Keratinocyte (primary cell): Measurements from ENCODE around the gene SLC25A44. TPM values are rescaled to one million over a fixed set of nuclear protein-coding genes. Genes with fewer than 3 reads are reported as not detected.

Experiments
- DNase-seq: peaks from one replicate; pipeline ENCODE4 v3.0.0-alpha.2; 2011; ENCODE audit warnings: low read depth, missing footprints, low spot score
- FAIRE-seq: peaks from 2 replicates; lab custom pipeline; 2011; peaks lifted over from hg19 to GRCh38; lab: Jason Lieb, UNC
- H2AFZ ChIP-seq: 2 replicates; pipeline ENCODE4 v1.6.0; 2012; ENCODE audit warnings: low read length, control low read depth, inconsistent platforms; ENCODE audit not compliant: control insufficient read depth
- H3K27ac ChIP-seq: 2 replicates; pipeline ENCODE4 v1.5.1; 2011; ENCODE audit warnings: low read length; ENCODE audit not compliant: control insufficient read depth, insufficient read depth
- H3K27me3 ChIP-seq: 3 replicates; pipeline ENCODE4 v1.6.0; 2011; ENCODE audit warnings: low read length; ENCODE audit not compliant: control insufficient read depth, insufficient read depth; ENCODE audit errors: extremely low read depth
- H3K36me3 ChIP-seq, 2 experiments: 2 replicates in 1 of 2; 3 replicates in 1 of 2; pipeline ENCODE4 v1.5.1; 2011; ENCODE audit warnings: low read length in 2 of 2, mild to moderate bottlenecking in 1 of 2; ENCODE audit not compliant: control insufficient read depth in 2 of 2, insufficient read depth in 2 of 2; ENCODE audit errors: extremely low read depth in 1 of 2
- H3K4me1 ChIP-seq: 3 replicates; pipeline ENCODE4 v1.5.1; 2011; ENCODE audit warnings: low read length; ENCODE audit not compliant: control insufficient read depth, insufficient read depth; ENCODE audit errors: extremely low read depth
- H3K4me2 ChIP-seq: 3 replicates; pipeline ENCODE4 v1.6.0; 2011; ENCODE audit warnings: low read depth, low read length; ENCODE audit not compliant: control insufficient read depth, insufficient read depth; ENCODE audit errors: extremely low read depth
- H3K4me3 ChIP-seq, 3 experiments: fragments of 200-600 bp in 1 of 3; sonication (generic) in 1 of 3; 2 replicates in 2 of 3; 3 replicates in 1 of 3; pipeline ENCODE4 v1.5.1; 2011 to 2016; ENCODE audit warnings: low read length in 3 of 3, mild to moderate bottlenecking in 3 of 3, control low read depth in 2 of 3, inconsistent platforms in 1 of 3, low read depth in 1 of 3, mixed read lengths in 1 of 3, mixed run types in 1 of 3, moderate library complexity in 1 of 3; ENCODE audit not compliant: control insufficient read depth in 2 of 3, insufficient read depth in 2 of 3; ENCODE audit errors: extremely low read depth in 1 of 3
- H3K79me2 ChIP-seq: 2 replicates; pipeline ENCODE4 v1.6.0; 2012; ENCODE audit warnings: low read length; ENCODE audit not compliant: control insufficient read depth, insufficient read depth
- H3K9ac ChIP-seq: 3 replicates; pipeline ENCODE4 v1.6.0; 2011; ENCODE audit warnings: low read length; ENCODE audit not compliant: control insufficient read depth, insufficient read depth; ENCODE audit errors: extremely low read depth
- H3K9me1 ChIP-seq: 3 replicates; pipeline ENCODE4 v1.6.0; 2011; ENCODE audit warnings: low read length; ENCODE audit not compliant: control insufficient read depth, insufficient read depth; ENCODE audit errors: extremely low read depth
- H3K9me3 ChIP-seq: 2 replicates; pipeline ENCODE4 v1.5.1; 2012; ENCODE audit warnings: low read depth, low read length; ENCODE audit not compliant: control insufficient read depth
- H4K20me1 ChIP-seq: 3 replicates; pipeline ENCODE4 v1.6.0; 2011; ENCODE audit warnings: low read length; ENCODE audit not compliant: control insufficient read depth, insufficient read depth; ENCODE audit errors: extremely low read depth
- CTCF ChIP-seq, 3 experiments: IDR thresholded peaks in 1 of 3; conservative IDR thresholded peaks in 1 of 3; optimal IDR thresholded peaks in 1 of 3; 2 replicates in 2 of 3; 3 replicates in 1 of 3; pipeline versions ENCODE3 to v1.5.1; 2011; ENCODE audit warnings: low read length in 3 of 3, mild to moderate bottlenecking in 3 of 3, moderate library complexity in 2 of 3, control low read depth in 1 of 3, inconsistent platforms in 1 of 3; ENCODE audit not compliant: insufficient read depth in 2 of 3; ENCODE audit errors: extremely low read depth in 1 of 3
- EZH2 ChIP-seq: IDR thresholded peaks from one replicate; pipeline ENCODE4 v1.6.1; 2012; ENCODE audit warnings: inconsistent platforms, mild to moderate bottlenecking, low read length, moderate library complexity
- dilution Hi-C: fragments of 300-500 bp; cut with MboI; formaldehyde crosslinking; loops from one replicate; pipeline ENCODE4 v1.7.0; 2020; ENCODE audit warnings: low sequenced_read_pairs; ENCODE audit not compliant: extremely low pct_ligation_motif_present
- polyA plus RNA-seq, 5 experiments: library from polyadenylated mRNA; depleted of rRNA in 3 of 5; stranded (reverse) in 3 of 5; stranded (forward) in 1 of 5; unstranded in 1 of 5; fragments of >200 nt; gene quantifications; 1 replicate in 1 of 5; 2 replicates in 3 of 5; 3 replicates in 1 of 5; pipeline versions ENCODE4 v1.2.1 to v1.2.3, GENCODE V29; 2011 to 2012; ENCODE audit warnings: missing spikeins in 2 of 5, low read depth in 1 of 5, low replicate concordance in 1 of 5

SLC25A44 gene
- polyA plus RNA-seq, 1 donor (not counting 4 experiments of a cell fraction or from before 2014, with no cell fraction given): 24.4 TPM

- H3K4me2 ChIP-seq: no peak overlapping the region
- DNase-seq (no peak), FAIRE-seq (no peak)
- TF ChIP-seq EZH2: no peak
- TF ChIP-seq CTCF (optimal IDR thresholded peaks at IDR 0.05 in 1 of 3, IDR thresholded peaks at IDR 0.05 in 1 of 3, conservative IDR thresholded peaks at IDR 0.05 in 1 of 3; ENCODE audit: extremely low read depth in 1 of 3, insufficient read depth in 2 of 3, low read length in 3 of 3): no peak
- no peaks in the 10 kb centered on the region for H3K9me1 ChIP-seq
- no peak overlapping the region for H3K9ac ChIP-seq
- H3K79me2 ChIP-seq: no peaks in the 10 kb centered on the region
- peaks cover 4 to 10% of the 10 kb centered on the region in 2 experiments for H3K36me3 ChIP-seq
- dilution Hi-C loops: no loop called here
- H3K27me3 ChIP-seq: no peaks in the 10 kb centered on the region
- no peaks in the 10 kb centered on the region for H4K20me1 ChIP-seq
- H3K27ac ChIP-seq: no peak overlapping the region
- H3K4me1 ChIP-seq: no peaks in the 10 kb centered on the region
- no peaks in the 10 kb centered on the region for H3K9me3 ChIP-seq
- no peak overlapping the region for H3K4me3 ChIP-seq
- no peak overlapping the region for H2AFZ ChIP-seq
Measured at GRCh38 chr1:156163712-156164111, 30.2 kb upstream of the SLC25A44 start.

GRCh38 chr1:156164125-156164831, 29.6 kb upstream of the SLC25A44 start:
- no peak overlapping the region for H3K9ac ChIP-seq
- no peaks in the 10 kb centered on the region for H3K79me2 ChIP-seq
- H3K4me1 ChIP-seq: no peaks in the 10 kb centered on the region
- H3K9me3 ChIP-seq: no peaks in the 10 kb centered on the region
- TF ChIP-seq CTCF (optimal IDR thresholded peaks at IDR 0.05 in 1 of 3, IDR thresholded peaks at IDR 0.05 in 1 of 3, conservative IDR thresholded peaks at IDR 0.05 in 1 of 3; ENCODE audit: extremely low read depth in 1 of 3, insufficient read depth in 2 of 3, low read length in 3 of 3) (no peak), EZH2 (no peak)
- dilution Hi-C loops: no loop called here
- H3K27me3 ChIP-seq: no peaks in the 10 kb centered on the region
- H3K36me3 ChIP-seq: peaks cover 4 to 10% of the 10 kb centered on the region in 2 experiments
- H3K4me2 ChIP-seq: no peak overlapping the region
- no peak overlapping the region for H3K4me3 ChIP-seq
- no peaks in the 10 kb centered on the region for H4K20me1 ChIP-seq
- DNase-seq (no peak), FAIRE-seq (no peak)
- H3K9me1 ChIP-seq: no peaks in the 10 kb centered on the region
- H3K27ac ChIP-seq: no peak overlapping the region
- H2AFZ ChIP-seq: no peak overlapping the region
